ENCODE measurements around the gene CCND1.

The CCND1 gene

DNA sequence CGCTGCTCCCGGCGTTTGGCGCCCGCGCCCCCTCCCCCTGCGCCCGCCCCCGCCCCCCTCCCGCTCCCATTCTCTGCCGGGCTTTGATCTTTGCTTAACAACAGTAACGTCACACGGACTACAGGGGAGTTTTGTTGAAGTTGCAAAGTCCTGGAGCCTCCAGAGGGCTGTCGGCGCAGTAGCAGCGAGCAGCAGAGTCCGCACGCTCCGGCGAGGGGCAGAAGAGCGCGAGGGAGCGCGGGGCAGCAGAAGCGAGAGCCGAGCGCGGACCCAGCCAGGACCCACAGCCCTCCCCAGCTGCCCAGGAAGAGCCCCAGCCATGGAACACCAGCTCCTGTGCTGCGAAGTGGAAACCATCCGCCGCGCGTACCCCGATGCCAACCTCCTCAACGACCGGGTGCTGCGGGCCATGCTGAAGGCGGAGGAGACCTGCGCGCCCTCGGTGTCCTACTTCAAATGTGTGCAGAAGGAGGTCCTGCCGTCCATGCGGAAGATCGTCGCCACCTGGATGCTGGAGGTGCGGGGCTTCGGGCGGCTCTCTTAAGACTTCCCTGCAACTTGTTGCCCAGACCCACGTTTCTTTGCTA is at the start of gene CCND1:
CCND1 (plus strand) TSS at position 162 of the 587 bp plus-strand sequence; CDS start at position 320, 158 bp downstream.
- Histone ChIP-seq H2AFZ (ENCODE audit: low read depth) (no peak within 1 kb of the TSS), H3K36me3 (ENCODE audit: insufficient read depth) (no peaks in the 10 kb centered on the region), H3K4me1 (ENCODE audit: low read depth, poor library complexity, severe bottlenecking) (no peaks in the 10 kb centered on the region), H3K9ac (no peak within 1 kb of the TSS), H3K27me3 (ENCODE audit: insufficient read depth, low read depth) (peaks cover 50% of the 10 kb centered on the region), H3K27ac (no peak within 1 kb of the TSS), H4K20me1 (ENCODE audit: insufficient read depth) (no peaks in the 10 kb centered on the region), H3K4me3 (IDR thresholded peaks at IDR 0.05; ENCODE audit: insufficient read depth, low read depth, low read length) (no peak within 1 kb of the TSS), H3K79me2 (ENCODE audit: insufficient read depth, low read depth) (no peaks in the 10 kb centered on the region), H3K4me2 (no peak within 1 kb of the TSS; the same call in 1 of the 2 replicates)
- TF ChIP-seq, protein P1, sequence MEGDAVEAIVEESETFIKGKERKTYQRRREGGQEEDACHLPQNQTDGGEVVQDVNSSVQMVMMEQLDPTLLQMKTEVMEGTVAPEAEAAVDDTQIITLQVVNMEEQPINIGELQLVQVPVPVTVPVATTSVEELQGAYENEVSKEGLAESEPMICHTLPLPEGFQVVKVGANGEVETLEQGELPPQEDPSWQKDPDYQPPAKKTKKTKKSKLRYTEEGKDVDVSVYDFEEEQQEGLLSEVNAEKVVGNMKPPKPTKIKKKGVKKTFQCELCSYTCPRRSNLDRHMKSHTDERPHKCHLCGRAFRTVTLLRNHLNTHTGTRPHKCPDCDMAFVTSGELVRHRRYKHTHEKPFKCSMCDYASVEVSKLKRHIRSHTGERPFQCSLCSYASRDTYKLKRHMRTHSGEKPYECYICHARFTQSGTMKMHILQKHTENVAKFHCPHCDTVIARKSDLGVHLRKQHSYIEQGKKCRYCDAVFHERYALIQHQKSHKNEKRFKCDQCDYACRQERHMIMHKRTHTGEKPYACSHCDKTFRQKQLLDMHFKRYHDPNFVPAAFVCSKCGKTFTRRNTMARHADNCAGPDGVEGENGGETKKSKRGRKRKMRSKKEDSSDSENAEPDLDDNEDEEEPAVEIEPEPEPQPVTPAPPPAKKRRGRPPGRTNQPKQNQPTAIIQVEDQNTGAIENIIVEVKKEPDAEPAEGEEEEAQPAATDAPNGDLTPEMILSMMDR (conservative IDR thresholded peaks at IDR 0.05; ENCODE audit: low read depth, low read length), result no peak

DNA sequence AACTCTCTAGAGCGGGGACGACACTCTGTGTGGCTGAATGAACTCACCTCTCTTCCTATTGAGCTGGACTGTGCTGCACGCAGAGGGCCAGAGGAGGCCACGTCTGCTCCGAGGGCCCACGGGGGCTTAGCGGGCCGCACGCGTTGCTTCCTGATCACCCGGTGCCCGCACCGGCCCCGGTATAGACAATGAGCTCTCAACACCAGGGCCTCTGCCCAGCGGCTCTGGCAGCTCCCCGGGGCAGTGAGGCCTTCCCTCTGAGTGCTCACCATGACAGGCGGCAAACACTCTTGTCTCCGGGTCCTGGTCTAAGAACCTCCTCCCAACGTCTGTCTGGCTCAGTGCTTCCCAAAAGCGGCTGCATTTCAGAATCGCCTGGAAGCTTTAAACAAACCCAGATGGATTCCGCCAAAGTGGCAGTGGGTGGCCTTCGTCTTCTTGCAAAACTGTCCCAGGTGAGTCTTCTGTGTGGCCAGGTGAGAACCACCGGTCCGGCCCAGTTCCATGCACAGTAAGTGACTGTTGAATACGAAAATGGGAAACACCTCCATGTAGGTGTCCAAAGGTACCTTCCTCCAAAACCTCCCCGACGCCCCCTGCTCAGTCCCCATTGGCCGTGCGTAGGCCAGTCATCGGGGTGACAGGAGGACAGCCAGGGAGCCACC is 47.8 kb upstream of the CCND1 start:
- Histone ChIP-seq H2AFZ (ENCODE audit: low read depth) (no peak overlapping the region), H3K27ac (no peak overlapping the region), H4K20me1 (ENCODE audit: insufficient read depth) (no peaks in the 10 kb centered on the region), H3K27me3 (ENCODE audit: insufficient read depth, low read depth) (no peaks in the 10 kb centered on the region; the same call in 1 of the 2 replicates), H3K4me2 (no peak overlapping the region), H3K9ac (no peak overlapping the region), H3K79me2 (ENCODE audit: insufficient read depth, low read depth) (no peaks in the 10 kb centered on the region), H3K4me1 (ENCODE audit: low read depth, poor library complexity, severe bottlenecking) (no peaks in the 10 kb centered on the region), H3K36me3 (ENCODE audit: insufficient read depth) (no peaks in the 10 kb centered on the region), H3K4me3 (IDR thresholded peaks at IDR 0.05; ENCODE audit: insufficient read depth, low read depth, low read length) (no peak overlapping the region)
- TF ChIP-seq, protein P1 (conservative IDR thresholded peaks at IDR 0.05; ENCODE audit: low read depth, low read length), result no peak

DNA sequence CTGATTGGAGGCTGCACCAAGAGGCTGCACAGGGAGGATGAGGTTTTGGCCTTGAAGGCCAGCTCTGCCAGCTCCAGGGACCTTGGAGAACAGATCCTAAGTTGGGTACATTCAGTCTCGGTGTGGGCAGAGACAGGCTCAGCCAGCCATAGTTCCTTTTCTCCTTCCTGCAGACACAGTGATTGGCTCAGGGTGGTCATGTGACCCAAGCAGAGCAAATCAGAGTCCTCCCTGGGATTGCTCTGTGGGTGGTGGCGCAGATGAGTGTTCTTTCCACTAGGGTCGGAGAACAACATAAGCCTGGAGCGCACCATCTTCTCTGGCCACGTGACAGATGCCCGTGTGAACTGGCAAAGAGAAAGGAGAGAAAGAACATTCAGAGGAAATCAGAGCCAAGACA is 47.1 kb upstream of the CCND1 start:
- Histone ChIP-seq H3K27me3 (ENCODE audit: insufficient read depth, low read depth) (no peaks in the 10 kb centered on the region; the same call in 1 of the 2 replicates), H3K4me2 (no peak overlapping the region), H4K20me1 (ENCODE audit: insufficient read depth) (no peaks in the 10 kb centered on the region), H3K4me3 (IDR thresholded peaks at IDR 0.05; ENCODE audit: insufficient read depth, low read depth, low read length) (no peak overlapping the region), H3K4me1 (ENCODE audit: low read depth, poor library complexity, severe bottlenecking) (no peaks in the 10 kb centered on the region), H3K36me3 (ENCODE audit: insufficient read depth) (no peaks in the 10 kb centered on the region), H2AFZ (ENCODE audit: low read depth) (no peak overlapping the region), H3K27ac (no peak overlapping the region), H3K79me2 (ENCODE audit: insufficient read depth, low read depth) (no peaks in the 10 kb centered on the region), H3K9ac (no peak overlapping the region)
- TF ChIP-seq, protein P1 (conservative IDR thresholded peaks at IDR 0.05; ENCODE audit: low read depth, low read length), result no peak

DNA sequence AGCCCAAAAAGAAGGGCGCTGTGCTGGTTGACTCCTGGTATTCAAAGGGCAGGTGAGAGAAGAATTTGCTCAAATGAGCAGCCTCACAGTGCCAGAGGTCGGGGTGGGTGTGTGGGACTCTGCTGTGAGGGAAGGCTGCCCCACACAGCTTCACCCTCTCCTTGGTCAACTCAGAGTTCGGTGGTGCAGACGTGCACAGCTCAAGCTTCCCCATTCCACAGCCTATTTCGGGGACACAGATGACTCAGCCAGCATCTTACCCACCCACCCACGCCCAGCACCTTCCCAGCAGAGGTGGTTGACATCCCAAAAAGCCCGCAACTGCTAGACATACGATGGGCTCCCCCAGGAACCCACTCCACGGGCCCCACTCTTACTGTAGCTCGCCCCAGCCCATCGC is 46.5 kb upstream of the CCND1 start:
- Histone ChIP-seq H3K9ac (no peak overlapping the region), H4K20me1 (ENCODE audit: insufficient read depth) (no peaks in the 10 kb centered on the region), H3K36me3 (ENCODE audit: insufficient read depth) (no peaks in the 10 kb centered on the region), H3K4me2 (no peak overlapping the region), H2AFZ (ENCODE audit: low read depth) (no peak overlapping the region), H3K4me1 (ENCODE audit: low read depth, poor library complexity, severe bottlenecking) (no peaks in the 10 kb centered on the region), H3K79me2 (ENCODE audit: insufficient read depth, low read depth) (no peaks in the 10 kb centered on the region), H3K27ac (no peak overlapping the region), H3K4me3 (IDR thresholded peaks at IDR 0.05; ENCODE audit: insufficient read depth, low read depth, low read length) (no peak overlapping the region), H3K27me3 (ENCODE audit: insufficient read depth, low read depth) (peaks cover 5% of the 10 kb centered on the region; the same call in 1 of the 2 replicates)
- TF ChIP-seq, protein P1 (conservative IDR thresholded peaks at IDR 0.05; ENCODE audit: low read depth, low read length), result no peak

Data from KMS-11 (cell line).